ENCODE results near the gene MTHFD1L.

GRCh38 chr6:150925590-150925928 is 60.1 kb downstream of the MTHFD1L start:
- TF ChIP-seq CTCF (IDR thresholded peaks at IDR 0.05; ENCODE audit: control extremely low read depth in 1 of 3, insufficient read depth in 1 of 3, low read depth in 1 of 3, low read length in 3 of 3), result no peak
- no peak for TF ChIP-seq RNF2 (IDR thresholded peaks at IDR 0.05; ENCODE audit: borderline replicate concordance, low read depth, low read length, missing control alignments, poor library complexity, severe bottlenecking)
- TF ChIP-seq ASH2L (IDR thresholded peaks at IDR 0.05; ENCODE audit: low read length), result no peak
- TF ChIP-seq E2F6 (IDR thresholded peaks at IDR 0.05), result no peak
- TF ChIP-seq YY1 (IDR thresholded peaks at IDR 0.05; ENCODE audit: low read depth, low read length), result no peak
- TF ChIP-seq SP1 (IDR thresholded peaks at IDR 0.05; ENCODE audit: low read depth, low read length), result no peak
- no peak for TF ChIP-seq ATF2 (IDR thresholded peaks at IDR 0.05; ENCODE audit: low read length)
- no peak for TF ChIP-seq EZH2 (IDR thresholded peaks at IDR 0.05; ENCODE audit: low read depth, low read length, severe bottlenecking)
- no peak for TF ChIP-seq JUND (IDR thresholded peaks at IDR 0.05; ENCODE audit: low read length)
- no peak for TF ChIP-seq POLR2A (IDR thresholded peaks at IDR 0.05; ENCODE audit: control extremely low read depth in 1 of 2, low read depth in 2 of 2, low read length in 2 of 2)
- no peak for TF ChIP-seq MAFK (IDR thresholded peaks at IDR 0.05; ENCODE audit: low read depth, low read length)
- no peak for TF ChIP-seq BRCA1 (IDR thresholded peaks at IDR 0.05; ENCODE audit: low read depth, low read length)
- TF ChIP-seq GABPA (IDR thresholded peaks at IDR 0.05; ENCODE audit: borderline replicate concordance, insufficient read depth, low read length), result no peak
- no peak for TF ChIP-seq TEAD4 (IDR thresholded peaks at IDR 0.05; ENCODE audit: low read depth, low read length)

Measured in H1 (cell line).